Measurements from ENCODE around the gene GARS1.
"Not testable (repeated sequence)": the region's sequence is repeated elsewhere in the genome, so short reads cannot be mapped to it uniquely, and the experiment has no call there.

The GARS1 gene

DNA sequence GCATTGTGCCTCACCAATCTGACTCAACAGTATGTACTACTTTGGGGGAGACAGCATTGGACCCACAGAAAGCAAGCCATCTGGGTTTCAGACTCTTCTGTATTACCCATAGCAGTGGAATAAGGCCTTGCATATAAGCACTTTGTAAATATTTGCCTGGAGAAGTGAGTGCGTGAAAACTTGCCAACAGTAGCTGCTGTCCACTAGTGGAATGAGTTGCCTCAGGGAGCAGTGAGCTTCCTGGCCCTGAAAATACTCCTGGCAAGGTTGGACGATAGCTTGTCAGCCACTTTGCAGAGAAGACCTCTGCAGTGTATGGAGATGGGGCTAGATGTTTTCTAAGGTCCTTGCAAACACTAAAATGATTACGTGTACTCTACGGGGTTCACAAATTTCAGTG, 21.6 kb downstream of the GARS1 start:
- Histone ChIP-seq H3K4me1 (ENCODE audit: insufficient read depth, low read length) (no peaks in the 10 kb centered on the region), H3K27me3 (ENCODE audit: insufficient read depth, low read length) (no peaks in the 10 kb centered on the region), H3K9me3 (ENCODE audit: low read length) (no peaks in the 10 kb centered on the region), H2AFZ (ENCODE audit: low read depth, low read length) (no peak overlapping the region), H3K36me3 (ENCODE audit: insufficient read depth, low read length) (peaks cover 82% of the 10 kb centered on the region), H3K4me3 (ENCODE audit: low read length) (no peak overlapping the region)

DNA sequence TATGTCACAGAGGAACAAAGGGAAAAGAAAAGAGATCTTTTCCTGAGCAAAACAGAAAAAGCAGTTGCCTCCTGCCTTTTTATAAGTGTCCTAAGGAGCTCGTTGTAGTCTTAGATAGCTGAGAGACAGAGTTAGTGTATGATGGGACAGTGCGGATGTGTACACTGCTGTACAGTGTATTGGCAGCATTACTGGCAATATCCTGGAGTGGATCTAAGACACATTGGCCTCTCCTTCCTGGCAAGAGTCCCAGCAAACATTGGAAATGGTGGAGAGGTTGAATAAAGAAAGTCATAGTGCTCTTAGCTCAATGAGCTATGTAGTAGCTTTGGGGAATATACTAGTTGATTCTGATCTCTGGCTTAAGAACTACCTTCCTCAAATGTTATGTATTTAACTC, 22.7 kb downstream of the GARS1 start:
- Histone ChIP-seq H3K4me3 (ENCODE audit: low read length) (no peak overlapping the region), H3K27me3 (ENCODE audit: insufficient read depth, low read length) (no peaks in the 10 kb centered on the region), H3K9me3 (ENCODE audit: low read length) (no peaks in the 10 kb centered on the region), H2AFZ (ENCODE audit: low read depth, low read length) (no peak overlapping the region), H3K36me3 (ENCODE audit: insufficient read depth, low read length) (peaks cover 84% of the 10 kb centered on the region), H3K4me1 (ENCODE audit: insufficient read depth, low read length) (no peaks in the 10 kb centered on the region)

DNA sequence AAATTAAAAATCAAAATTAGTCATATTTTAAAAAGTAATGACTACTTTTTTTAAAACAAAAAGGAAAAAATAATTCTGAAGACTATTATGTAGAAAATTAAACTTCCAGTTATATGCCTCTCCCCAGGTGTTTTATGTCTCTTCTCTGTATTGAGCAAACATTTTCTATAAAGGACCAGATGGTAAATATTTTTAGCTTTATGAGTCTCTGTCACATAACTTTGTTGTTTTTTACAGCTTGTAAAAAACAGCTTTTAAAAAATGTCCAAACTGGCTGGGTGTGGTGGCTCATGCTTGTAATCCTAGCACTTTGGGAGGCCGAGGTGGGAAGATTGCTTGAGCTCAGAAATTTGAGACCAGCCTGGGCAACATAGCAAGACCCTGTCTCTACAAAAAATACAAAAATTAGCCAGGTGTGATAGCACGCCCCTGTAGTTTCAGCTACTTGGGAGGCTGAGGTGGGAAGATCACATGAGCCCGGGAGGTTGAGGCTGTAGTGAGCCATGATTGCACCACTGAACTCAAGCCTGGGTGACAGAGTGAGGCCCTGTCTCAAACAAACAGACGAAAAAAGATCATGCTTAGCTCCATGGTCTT, 23.5 kb downstream of the GARS1 start:
- H2AFZ ChIP-seq (ENCODE audit: low read depth, low read length): no peak overlapping the region
- H3K4me1 ChIP-seq (ENCODE audit: insufficient read depth, low read length): no peaks in the 10 kb centered on the region
- no peaks in the 10 kb centered on the region for H3K27me3 ChIP-seq (ENCODE audit: insufficient read depth, low read length)
- peaks cover 78% of the 10 kb centered on the region for H3K36me3 ChIP-seq (ENCODE audit: insufficient read depth, low read length)
- no peaks in the 10 kb centered on the region for H3K9me3 ChIP-seq (ENCODE audit: low read length)
- no peak overlapping the region for H3K4me3 ChIP-seq (ENCODE audit: low read length)

DNA sequence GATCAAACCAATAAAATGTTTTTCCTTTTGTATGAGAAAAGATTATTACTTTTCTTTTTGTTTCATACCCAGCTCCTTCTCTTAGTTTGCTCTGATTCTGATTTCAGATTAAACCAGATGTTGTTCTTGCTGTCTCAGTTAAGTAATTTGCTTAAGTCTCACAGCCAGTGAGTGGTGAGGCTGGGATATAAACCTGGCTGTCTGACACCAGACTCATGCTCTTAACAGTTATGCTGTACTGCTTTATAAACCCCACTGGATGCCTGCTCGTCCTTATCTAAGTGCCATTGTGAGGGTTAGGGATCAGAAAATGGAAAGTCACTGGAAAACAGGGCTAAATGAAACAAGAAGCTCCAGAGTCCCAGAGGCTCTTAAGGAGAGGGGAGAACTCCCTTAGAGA, 24.3 kb downstream of the GARS1 start:
- H3K9me3 ChIP-seq (ENCODE audit: low read length): no peaks in the 10 kb centered on the region
- peaks cover 75% of the 10 kb centered on the region for H3K36me3 ChIP-seq (ENCODE audit: insufficient read depth, low read length)
- no peak overlapping the region for H3K4me3 ChIP-seq (ENCODE audit: low read length)
- no peaks in the 10 kb centered on the region for H3K27me3 ChIP-seq (ENCODE audit: insufficient read depth, low read length)
- H2AFZ ChIP-seq (ENCODE audit: low read depth, low read length): no peak overlapping the region
- no peaks in the 10 kb centered on the region for H3K4me1 ChIP-seq (ENCODE audit: insufficient read depth, low read length)

DNA sequence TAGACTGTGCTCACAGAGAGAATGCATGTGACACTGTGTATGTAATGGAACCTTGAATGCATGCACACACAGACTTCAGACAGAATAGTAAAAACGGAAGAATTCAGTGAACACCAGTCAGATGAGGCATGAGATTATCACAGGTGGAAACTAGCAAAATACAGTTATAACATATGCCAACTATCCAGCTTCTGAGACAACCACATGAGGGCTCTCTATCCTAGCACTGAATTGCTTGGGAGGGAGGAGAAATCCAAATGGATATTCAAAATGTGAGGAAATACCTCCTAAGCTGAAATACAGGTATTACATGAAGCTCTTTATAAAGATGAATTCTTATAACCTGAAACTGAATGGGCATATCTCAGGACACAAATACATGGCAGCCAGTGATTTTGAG, 30.6 kb downstream of the GARS1 start:
- Histone ChIP-seq H3K4me3 (ENCODE audit: low read length) (no peak overlapping the region), H3K27me3 (ENCODE audit: insufficient read depth, low read length) (no peaks in the 10 kb centered on the region), H3K36me3 (ENCODE audit: insufficient read depth, low read length) (peaks cover 74% of the 10 kb centered on the region), H2AFZ (ENCODE audit: low read depth, low read length) (no peak overlapping the region), H3K4me1 (ENCODE audit: insufficient read depth, low read length) (no peaks in the 10 kb centered on the region), H3K9me3 (ENCODE audit: low read length) (no peaks in the 10 kb centered on the region)

DNA sequence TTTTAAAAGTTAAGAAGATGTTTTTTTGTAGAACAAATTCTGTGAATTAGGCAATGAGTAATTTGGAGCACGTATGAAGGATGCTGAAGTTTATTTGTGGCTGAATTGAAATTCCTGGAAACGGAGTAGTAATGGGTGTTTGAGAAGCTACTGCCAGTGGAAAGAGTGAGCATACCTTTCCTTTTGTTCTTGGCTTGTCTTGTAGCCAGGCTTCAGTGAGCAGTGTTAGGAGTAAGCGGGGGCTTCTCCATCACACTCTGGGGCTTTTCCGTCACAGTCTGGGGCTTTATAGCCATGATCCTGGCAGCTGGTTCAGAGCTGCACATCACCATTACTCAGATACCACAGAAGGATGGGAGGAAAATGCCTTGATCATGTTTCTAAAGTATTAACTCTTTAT, 32.3 kb downstream of the GARS1 start:
- Histone ChIP-seq H2AFZ (ENCODE audit: low read depth, low read length) (no peak overlapping the region), H3K4me1 (ENCODE audit: insufficient read depth, low read length) (no peaks in the 10 kb centered on the region), H3K27me3 (ENCODE audit: insufficient read depth, low read length) (no peaks in the 10 kb centered on the region), H3K4me3 (ENCODE audit: low read length) (no peak overlapping the region), H3K9me3 (ENCODE audit: low read length) (no peaks in the 10 kb centered on the region), H3K36me3 (ENCODE audit: insufficient read depth, low read length) (peaks cover 74% of the 10 kb centered on the region)

DNA sequence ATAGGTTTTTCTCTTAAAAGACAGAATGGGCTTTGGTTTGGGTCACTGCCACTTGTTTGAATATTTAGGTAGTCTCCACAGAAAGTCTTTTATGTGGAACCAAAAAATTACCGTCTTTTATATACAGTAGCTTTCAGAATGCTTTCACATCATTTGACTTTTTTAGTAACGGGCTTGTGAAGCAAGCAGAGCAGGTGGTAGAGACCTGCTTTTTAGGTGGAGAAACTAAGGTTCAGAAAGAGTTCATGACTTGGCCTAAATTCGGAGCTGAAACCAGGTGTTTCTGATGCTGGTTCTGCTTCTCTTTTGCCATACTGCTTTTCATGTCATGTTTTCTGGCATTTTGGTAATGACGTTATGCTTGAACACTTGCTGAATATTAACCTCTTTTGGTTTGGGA, 36.3 kb downstream of the GARS1 start:
- H3K36me3 ChIP-seq (ENCODE audit: insufficient read depth, low read length): peaks cover 83% of the 10 kb centered on the region
- peaks cover 5% of the 10 kb centered on the region for H3K9me3 ChIP-seq (ENCODE audit: low read length)
- H3K4me1 ChIP-seq (ENCODE audit: insufficient read depth, low read length): no peaks in the 10 kb centered on the region
- no peaks in the 10 kb centered on the region for H3K27me3 ChIP-seq (ENCODE audit: insufficient read depth, low read length)
- no peak overlapping the region for H3K4me3 ChIP-seq (ENCODE audit: low read length)
- no peak overlapping the region for H2AFZ ChIP-seq (ENCODE audit: low read depth, low read length)

DNA sequence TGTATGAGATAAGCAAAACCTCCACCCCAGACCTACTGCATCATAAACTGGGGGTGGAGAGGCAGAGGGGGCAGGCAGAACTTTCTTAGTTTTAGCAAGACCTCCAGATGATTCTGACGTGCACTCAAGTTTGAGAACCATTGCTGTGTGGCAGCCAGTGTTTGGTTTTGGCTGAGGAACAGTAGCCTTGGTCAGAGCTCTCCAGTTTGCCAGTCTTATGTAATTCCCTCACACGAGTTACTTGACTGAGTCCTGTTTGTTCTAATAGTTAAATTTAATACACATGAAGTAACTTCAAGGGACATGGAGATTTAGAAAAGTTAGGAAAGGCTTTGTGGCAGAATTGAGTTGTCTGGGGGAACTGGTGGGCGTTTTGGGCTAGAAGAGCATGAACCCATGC, 38.5 kb downstream of the GARS1 start:
- no peaks in the 10 kb centered on the region for H3K27me3 ChIP-seq (ENCODE audit: insufficient read depth, low read length)
- H3K36me3 ChIP-seq (ENCODE audit: insufficient read depth, low read length): peaks cover 70% of the 10 kb centered on the region
- no peak overlapping the region for H2AFZ ChIP-seq (ENCODE audit: low read depth, low read length)
- peaks cover 5% of the 10 kb centered on the region for H3K9me3 ChIP-seq (ENCODE audit: low read length)
- H3K4me1 ChIP-seq (ENCODE audit: insufficient read depth, low read length): no peaks in the 10 kb centered on the region
- no peak overlapping the region for H3K4me3 ChIP-seq (ENCODE audit: low read length)

DNA sequence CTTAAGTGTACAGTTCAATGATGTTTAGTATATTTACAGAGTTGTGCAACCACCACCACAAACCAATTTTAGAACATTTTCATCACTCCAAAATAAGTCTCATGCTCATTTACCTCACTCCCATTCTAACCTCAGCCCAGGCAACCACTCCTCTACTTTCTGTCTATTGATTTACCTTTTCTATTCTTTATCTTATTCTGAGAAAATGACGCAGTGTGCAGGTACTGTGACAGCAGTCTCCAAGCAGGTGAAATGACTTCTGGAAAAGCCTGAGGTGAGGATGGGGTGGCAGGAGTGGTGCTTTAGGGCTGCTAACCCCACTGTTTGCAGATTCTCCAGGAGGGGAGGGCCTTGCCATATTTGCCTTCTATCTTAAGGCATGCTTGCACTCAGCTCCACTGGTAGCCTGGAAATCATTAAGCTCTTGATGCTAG, 39.5 kb downstream of the GARS1 start:
- no peak overlapping the region for H3K4me3 ChIP-seq (ENCODE audit: low read length)
- H3K27me3 ChIP-seq (ENCODE audit: insufficient read depth, low read length): no peaks in the 10 kb centered on the region
- peaks cover 5% of the 10 kb centered on the region for H3K9me3 ChIP-seq (ENCODE audit: low read length)
- H3K4me1 ChIP-seq (ENCODE audit: insufficient read depth, low read length): no peaks in the 10 kb centered on the region
- peaks cover 60% of the 10 kb centered on the region for H3K36me3 ChIP-seq (ENCODE audit: insufficient read depth, low read length)
- H2AFZ ChIP-seq (ENCODE audit: low read depth, low read length): no peak overlapping the region

DNA sequence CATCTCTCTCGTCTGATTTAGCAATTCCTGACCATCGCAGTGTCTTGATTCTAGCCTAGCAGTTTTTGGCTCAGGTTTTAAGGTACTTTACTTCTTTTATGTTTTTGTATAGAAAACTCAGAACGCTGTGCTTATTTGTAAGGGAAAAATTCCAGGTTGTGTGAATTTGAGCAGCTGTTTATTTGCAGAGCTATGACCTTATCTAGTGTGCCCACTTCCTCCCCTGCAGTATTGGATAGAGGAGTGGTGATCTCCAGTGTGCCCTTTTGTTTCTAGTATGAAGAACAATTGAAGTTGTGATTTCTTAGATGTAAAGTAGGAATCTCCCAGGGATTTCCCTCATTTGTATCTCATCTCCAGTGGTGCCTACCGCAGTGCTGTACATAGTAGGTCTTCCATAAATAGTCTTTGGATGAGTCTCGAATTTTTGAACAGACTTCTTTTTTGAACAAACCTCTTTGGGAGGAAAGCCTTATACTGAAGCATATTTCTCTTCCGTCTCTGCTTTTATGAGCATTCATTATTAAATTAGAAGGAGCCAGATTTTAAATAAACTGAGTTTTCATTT, 40.0 kb downstream of the GARS1 start:
- no peaks in the 10 kb centered on the region for H3K4me1 ChIP-seq (ENCODE audit: insufficient read depth, low read length)
- no peaks in the 10 kb centered on the region for H3K27me3 ChIP-seq (ENCODE audit: insufficient read depth, low read length)
- no peak overlapping the region for H2AFZ ChIP-seq (ENCODE audit: low read depth, low read length)
- H3K9me3 ChIP-seq (ENCODE audit: low read length): peaks cover 5% of the 10 kb centered on the region
- no peak overlapping the region for H3K4me3 ChIP-seq (ENCODE audit: low read length)
- peaks cover 55% of the 10 kb centered on the region for H3K36me3 ChIP-seq (ENCODE audit: insufficient read depth, low read length)

DNA sequence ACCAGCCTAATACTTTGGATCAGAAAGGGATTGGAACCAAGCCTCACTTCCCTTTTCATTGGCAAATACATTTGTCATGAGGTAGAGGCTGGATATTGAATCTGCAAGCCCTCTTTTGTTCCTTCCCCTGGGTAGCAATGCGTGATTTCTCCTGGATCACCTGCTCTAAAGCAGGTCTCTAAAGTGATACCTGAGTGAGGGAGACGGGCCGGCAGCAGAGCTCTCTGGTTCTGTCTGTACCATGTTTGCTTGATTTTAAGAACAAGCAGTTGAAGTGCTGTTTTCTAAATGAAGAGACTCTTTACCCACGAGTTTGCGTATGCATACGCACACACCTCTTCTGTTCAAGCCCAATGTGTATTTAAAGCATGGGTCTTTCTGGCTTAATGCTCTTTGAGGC, 41.1 kb downstream of the GARS1 start:
- H2AFZ ChIP-seq (ENCODE audit: low read depth, low read length): no peak overlapping the region
- no peaks in the 10 kb centered on the region for H3K27me3 ChIP-seq (ENCODE audit: insufficient read depth, low read length)
- no peaks in the 10 kb centered on the region for H3K4me1 ChIP-seq (ENCODE audit: insufficient read depth, low read length)
- H3K36me3 ChIP-seq (ENCODE audit: insufficient read depth, low read length): peaks cover 50% of the 10 kb centered on the region
- H3K9me3 ChIP-seq (ENCODE audit: low read length): peaks cover 5% of the 10 kb centered on the region
- no peak overlapping the region for H3K4me3 ChIP-seq (ENCODE audit: low read length)

DNA sequence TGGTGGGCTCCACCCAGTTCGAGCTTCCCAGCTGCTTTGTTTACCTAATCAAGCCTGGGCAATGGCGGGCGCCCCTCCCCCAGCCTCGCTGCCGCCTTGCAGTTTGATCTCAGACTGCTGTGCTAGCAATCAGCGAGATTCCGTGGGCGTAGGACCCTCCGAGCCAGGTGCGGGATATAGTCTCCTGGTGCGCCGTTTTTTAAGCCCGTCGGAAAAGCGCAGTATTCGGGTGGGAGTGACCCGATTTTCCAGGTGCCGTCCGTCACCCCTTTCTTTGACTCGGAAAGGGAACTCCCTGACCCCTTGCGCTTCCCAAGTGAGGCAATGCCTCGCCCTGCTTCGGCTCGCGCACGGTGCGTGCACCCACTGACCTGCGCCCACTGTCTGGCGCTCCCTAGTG, 47.6 kb downstream of the GARS1 start:
- not testable (repeated sequence) for H3K27me3 ChIP-seq (ENCODE audit: insufficient read depth, low read length); H2AFZ ChIP-seq (ENCODE audit: low read depth, low read length); H3K4me3 ChIP-seq (ENCODE audit: low read length); H3K4me1 ChIP-seq (ENCODE audit: insufficient read depth, low read length); H3K9me3 ChIP-seq (ENCODE audit: low read length)
- peaks cover 19% of the 10 kb centered on the region for H3K36me3 ChIP-seq (ENCODE audit: insufficient read depth, low read length)

DNA sequence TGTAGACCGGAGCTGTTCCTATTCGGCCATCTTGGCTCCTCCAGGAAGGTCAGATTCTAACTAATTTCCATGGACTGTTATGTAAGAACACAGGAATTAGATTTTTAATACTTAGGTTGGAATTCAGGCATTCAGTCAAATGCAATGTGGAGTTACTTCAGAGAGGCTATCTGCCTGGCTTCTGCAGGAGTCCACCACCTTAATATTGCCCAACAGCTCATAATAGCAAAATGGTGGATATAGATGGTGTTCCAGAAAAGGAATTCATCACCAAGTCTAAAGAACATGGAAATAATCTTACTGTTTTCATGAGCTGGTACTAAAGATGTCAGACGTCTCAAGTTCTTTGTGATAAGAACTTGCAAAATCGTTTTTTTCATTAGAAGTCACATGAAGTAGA, 48.1 kb downstream of the GARS1 start:
- Histone ChIP-seq H3K36me3 (ENCODE audit: insufficient read depth, low read length) (peaks cover 19% of the 10 kb centered on the region), H3K4me3 (ENCODE audit: low read length) (no peak overlapping the region), H3K27me3 (ENCODE audit: insufficient read depth, low read length) (no peaks in the 10 kb centered on the region), H3K9me3 (ENCODE audit: low read length) (peaks cover 1% of the 10 kb centered on the region), H3K4me1 (ENCODE audit: insufficient read depth, low read length) (no peaks in the 10 kb centered on the region), H2AFZ (ENCODE audit: low read depth, low read length) (no peak overlapping the region)

All from neuron (in vitro differentiated cells).